ENCODE measurements around the gene SKA2.

GRCh38 chr17:59161477-59161876 lies 6.5 kb upstream of the SKA2 start:
- TF ChIP-seq CTCF (conservative IDR thresholded peaks at IDR 0.05; ENCODE audit: low read length) (no peak), EZH2phosphoT487 (IDR thresholded peaks at IDR 0.05; ENCODE audit: borderline replicate concordance) (no peak)

All from Loucy (cell line).